Fibroblast of skin of right quadriceps (primary cell): Measurements from ENCODE around the gene NFATC1.
"Not testable (repeated sequence)": the region's sequence is repeated elsewhere in the genome, so short reads cannot be mapped to it uniquely, and the experiment has no call there.

Experiments
- DNase-seq: peaks from one replicate; pipeline ENCODE4 v3.0.0-alpha.2; 2013

Gene NFATC1

DNA sequence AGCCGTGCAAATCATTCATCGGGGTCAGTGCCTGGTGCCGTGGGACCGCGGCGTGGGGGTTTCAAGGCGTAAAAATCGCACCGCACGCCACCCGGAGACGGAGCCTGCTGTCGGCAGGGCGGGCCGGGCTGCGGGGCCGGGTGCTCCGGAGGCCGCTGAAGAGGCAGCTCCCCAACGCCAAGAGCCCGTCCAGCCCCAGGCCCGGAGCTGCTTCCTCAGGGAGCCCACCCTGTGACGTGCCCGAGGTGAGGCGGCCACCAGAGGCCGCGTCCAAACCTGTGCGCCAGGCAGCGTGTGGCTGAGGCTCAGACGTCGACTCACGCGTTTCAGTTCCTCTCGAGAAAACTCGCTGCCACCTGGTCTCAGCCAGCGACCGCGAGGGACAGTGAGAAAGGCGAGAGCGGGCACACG lies 98.1 kb downstream of the NFATC1 start:
- DNase-seq: no peak

DNA sequence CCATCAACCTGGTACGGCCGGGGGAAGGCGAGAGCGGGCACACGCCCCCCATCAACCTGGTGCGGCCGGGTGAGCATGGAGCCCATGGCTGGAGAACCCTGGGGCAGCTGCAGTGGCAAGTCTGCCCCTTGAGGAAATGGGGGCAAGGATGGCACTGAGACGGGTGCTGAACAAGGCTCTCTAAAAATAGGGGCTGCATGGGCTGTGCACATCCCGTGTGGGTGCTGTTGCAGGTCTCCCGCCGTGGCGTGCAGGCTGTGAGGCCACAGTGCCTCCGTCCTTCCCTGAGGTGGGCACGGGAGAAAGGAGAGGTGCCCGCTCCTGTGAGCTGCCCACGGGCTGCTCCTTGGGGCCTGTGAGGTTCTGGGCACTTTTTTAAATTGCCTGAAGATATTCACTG lies 99.2 kb downstream of the NFATC1 start:
- no peak for DNase-seq

DNA sequence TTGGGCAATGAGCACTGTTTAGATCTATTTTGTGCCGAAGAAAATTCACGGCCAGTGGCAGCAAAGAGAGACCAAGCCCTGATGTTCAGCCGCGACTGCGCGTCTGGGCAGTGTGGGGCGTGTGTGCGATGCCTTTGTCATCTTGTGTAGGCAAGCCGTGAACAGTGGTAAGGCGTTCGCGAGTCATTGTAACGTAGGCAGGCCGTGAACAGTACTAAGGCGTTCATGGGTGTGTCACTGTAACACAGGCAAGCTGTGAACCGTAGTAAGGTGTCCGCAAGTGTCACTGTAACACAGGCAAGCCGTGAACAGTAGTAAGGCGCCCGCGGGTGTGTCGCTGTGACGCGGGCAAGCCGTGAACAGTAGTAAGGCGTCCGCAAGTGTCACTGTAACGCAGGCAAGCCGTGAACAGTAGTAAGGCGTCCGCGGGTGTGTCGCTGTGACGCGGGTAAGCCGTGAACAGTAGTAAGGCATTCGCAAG lies 99.9 kb downstream of the NFATC1 start:
- DNase-seq: no peak

DNA sequence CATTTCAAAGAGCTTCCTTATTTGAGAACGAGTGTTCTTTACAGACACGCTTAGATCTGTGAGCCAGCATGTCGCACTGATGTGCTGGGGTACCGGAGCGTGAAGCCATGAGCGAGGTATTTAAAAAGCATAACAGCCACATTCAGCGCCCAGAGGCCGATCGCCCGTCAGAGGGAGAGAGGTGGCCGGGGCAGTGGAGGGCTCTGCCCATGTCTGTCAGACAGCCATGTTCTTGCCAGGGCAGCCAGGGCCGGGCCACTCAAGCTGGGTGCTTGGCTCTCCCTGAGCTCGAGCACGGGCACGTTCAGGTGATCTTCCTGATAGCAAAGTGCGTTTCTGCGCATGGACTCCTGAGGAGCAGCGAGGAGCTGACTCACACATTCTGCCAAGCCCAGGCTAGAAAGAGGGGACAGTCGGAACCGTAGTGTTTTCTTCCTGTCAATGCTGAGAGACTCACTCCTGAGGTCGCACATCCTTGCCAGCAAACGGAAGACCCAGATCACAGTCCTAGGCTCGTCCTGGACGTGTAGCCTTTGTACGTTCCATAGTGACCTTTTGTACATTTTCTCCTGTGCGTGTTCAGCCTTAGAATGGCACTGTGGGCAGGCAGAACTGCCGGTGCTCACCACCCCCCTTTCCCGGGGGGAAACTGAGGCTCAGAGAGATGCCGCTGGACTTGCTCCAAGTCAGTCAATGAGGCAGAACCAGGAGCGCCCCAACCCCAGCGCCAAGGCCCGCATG lies 100.7 kb downstream of the NFATC1 start:
- no peak for DNase-seq

DNA sequence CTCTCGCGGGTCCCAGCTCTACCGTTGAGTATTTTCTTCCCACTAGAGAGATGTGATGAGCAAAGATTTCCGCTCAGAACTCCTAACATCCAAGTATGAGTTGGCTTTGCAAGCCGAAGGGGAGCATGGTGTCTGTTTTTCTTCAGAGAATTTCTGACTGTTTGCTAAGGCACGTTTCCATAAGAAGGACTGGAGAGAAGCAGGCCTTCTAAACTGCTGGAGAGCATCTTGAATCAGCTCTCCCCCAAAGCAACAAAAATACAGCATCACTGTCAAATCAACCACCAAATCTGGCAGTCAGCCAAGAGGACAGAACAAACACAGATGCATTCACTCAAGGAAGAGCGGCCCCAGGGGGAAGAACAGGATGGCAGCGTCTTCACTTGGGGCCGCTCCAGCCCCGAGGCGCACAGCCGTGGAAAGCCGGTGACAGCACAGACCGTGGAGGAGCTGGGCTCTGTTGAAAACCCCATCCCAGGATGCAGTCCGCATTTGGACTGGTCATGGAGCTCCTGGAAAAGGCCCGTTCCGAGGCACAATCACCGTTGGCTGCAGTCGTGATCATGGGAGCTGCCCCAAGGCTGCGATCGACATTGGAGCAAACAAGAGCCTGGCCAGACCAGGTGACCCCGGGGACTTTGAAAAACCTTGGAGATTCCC lies 101.4 kb downstream of the NFATC1 start:
- peak; percentile 93 for DNase-seq

DNA sequence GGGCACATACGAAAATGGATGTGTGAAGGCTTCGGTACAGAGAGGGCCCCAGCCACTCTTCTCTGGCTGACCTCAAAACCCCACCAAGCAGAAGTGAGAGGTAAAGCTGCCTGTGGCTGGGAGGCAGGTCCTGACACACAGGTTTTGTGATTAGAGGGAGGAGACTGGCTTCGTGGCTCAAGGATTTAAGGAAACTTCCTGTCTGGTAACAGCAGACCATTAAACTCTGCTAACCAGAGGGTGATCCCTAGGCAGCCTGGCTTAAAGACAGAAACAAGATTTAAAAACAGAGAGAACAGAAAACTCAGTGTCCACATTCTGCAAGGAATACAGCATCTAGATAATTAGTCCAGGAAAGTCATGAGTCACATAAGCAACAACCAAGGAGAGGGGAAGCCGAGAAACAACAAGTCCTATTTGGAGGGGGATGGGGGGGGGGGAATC lies 101.9 kb downstream of the NFATC1 start:
- DNase-seq: peak; percentile 57

DNA sequence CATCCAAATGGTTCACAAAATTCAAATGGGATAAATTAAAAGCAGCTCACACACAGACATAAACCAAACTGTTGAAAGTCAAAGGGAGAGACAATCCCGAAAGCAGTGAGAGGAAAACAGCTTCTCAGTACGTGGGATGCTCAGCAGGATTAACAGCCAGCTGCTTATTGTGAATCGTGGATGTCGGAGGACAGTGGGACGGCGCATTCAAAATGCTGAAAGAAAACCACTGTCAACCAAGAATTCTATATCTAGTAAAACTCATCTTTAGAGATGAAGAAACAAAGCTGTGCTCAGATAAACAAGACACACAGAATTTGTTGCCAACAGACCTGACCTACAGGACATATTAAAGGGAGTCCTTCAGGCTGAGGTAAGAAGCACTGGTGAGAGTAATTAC lies 102.9 kb downstream of the NFATC1 start:
- DNase-seq: no peak

DNA sequence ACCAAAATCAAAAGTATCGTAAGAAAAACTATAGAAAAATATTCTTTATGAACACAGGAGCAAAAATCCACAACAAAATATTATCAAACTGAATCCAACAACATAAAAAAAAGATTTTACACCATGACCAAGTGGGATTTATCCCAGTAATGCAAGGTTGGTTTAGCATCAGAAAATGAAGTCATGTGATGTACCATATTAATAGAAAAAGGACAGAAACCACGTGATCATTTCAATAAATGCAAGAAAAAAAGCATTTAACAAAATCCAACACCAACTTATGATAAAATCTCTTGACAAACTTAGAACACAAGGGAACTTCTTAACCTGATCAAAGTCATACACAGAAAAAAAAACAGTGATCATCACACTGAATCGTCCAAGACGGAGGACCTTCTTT lies 105.3 kb downstream of the NFATC1 start:
- DNase-seq: no peak

DNA sequence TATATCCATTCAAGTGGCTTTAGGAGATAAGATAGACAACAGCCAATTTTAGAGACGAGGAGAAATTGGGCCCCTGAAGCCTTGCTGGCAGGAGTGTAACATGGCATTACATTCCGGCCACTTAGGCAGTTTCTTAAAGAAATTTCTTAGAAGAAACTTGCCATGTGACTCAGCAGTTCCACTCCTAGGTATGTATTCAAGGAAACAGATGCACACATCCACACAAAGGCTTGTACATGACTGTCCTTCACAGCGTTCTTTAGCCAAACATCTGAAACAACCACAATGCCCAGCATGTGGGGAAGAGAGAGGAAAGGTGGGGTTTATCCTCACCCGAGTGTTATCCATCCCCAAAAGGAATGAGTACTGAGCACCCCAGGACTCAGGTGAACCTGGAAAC lies 107.1 kb downstream of the NFATC1 start:
- no peak for DNase-seq

DNA sequence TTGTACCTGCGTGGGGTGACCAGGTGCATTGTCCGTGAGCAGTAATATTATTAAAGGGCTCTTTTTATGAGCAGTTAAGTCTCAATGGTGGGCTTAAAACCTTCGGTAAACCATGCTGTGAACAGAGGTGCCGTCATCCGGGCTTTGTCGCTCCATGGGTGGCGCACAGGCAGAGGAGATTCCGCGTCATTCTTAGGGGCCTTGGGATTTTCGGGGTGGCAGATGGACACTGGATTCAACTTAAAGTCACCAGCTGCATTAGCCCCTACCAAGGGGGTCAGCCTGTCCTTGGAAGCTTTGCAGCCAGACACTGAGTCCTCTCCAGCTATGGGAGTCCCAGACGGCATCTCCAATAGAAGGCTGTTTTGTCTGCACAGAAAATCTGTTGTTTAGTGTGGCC lies 107.7 kb downstream of the NFATC1 start:
- no peak for DNase-seq

DNA sequence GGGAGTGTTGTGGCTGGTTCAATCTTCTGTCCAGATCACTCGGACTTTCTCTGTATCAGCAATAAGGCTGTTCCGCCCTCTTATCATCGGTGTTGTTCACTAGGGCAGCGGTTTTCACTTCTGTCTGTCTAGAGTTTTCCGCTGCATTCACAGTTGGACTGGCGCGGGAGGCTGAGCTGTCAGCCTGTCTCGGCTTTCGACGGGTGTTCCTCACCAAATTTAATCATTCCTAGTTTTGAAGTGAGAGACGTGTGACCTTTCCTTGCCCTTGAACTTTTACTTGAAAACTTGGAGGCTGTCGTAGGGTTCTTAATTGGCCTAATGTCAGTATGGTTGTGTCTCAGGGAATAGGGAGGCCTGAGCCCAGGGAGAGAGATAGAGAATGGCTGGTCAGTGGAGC lies 108.3 kb downstream of the NFATC1 start:
- DNase-seq: no peak

DNA sequence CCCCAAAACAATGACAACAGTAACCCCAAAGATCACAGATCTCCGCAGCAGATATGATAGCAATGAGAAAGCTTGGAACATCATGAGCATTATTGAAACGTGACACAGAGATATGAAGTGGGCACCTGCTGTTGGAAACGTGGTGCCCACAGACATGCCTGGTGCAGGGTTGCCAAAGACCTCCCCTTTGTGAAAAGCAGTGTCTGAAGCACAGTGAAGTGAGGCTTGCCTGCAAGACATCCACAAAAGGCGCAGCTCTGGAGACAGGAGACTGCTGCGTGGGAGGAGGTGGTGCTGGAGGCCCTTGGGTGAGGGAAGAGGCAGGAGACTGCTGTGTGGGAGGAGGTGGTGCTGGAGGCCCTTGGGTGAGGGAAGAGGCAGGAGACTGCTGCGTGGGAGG lies 108.8 kb downstream of the NFATC1 start:
- DNase-seq: not testable (repeated sequence)

DNA sequence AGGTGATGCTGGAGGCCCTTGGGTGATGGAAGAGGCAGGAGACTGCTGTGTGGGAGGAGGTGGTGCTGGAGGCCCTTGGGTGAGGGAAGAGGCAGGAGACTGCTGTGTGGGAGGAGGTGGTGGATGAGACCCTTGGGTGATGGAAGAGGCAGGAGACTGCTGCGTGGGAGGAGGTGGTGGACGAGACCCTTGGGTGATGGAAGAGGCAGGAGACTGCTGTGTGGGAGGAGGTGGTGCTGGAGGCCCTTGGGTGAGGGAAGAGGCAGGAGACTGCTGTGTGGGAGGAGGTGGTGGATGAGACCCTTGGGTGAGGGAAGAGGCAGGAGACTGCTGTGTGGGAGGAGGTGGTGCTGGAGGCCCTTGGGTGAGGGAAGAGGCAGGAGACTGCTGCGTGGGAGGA lies 109.7 kb downstream of the NFATC1 start:
- DNase-seq: not testable (repeated sequence)

DNA sequence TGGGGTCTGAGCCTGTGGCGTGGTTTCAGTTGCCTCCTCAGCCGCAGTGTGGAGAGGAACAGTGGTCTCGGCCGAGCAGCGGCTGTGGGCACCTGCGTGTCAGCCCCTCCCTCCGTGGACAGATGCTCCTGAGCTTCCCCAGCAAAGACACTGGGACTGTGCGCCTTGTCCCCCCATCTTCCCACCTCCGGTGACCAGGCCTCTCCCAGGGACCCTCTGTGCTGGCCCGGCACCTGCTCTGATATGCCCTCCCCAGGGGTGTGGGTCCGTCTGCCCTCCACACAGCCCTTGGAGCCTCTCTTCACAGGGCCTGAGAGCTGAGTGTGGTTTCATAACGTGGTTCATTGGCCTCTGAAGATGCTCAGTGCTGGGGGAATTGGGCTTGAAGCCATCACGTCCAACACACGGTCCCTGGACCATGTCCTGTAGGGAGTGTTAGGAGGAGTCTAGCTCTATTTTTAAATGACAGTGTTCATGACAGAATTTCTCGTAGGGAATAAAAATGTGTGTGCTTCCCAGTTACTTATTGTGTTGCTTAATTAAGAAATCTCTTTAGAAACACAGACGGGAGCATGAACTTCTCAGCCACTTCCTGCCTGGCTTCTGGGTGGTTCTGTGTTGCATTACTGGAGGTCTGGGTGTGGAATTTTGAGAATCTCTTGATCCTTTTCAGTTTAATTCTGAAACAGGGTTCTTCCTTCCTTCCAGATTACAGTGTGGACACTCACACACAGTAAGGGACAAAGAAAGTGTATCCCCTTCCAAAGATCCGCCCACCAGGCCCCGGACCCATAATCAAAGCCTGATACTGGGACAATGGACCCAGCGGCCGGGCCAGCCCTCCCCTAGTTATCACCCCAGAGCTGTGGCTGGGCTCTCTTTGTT lies 110.7 kb downstream of the NFATC1 start:
- DNase-seq: peak; percentile 70

DNA sequence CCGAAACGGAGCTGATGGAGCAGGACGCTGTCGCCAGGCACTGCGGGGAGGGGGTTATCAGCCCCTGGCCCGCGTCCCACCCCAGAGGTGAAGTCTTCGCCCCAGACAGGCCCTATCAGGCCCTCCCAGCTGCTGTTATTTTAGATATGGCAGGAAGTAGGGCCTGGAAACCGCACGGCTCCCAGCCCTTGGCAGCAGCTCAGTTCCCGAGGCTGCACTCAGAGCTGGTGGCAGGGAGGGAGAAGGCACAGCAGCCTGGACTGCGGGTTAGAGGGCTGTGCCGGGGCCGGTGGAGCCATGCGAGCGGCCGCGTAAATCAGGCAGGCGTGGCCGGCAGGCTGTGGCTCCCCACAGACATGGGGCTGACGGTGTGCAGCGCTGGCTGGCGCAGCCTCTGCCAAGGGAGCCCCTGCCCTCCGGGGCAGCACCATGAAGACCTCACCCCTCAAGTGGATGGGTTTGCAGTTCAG lies 111.4 kb downstream of the NFATC1 start:
- DNase-seq: peak; percentile 58

DNA sequence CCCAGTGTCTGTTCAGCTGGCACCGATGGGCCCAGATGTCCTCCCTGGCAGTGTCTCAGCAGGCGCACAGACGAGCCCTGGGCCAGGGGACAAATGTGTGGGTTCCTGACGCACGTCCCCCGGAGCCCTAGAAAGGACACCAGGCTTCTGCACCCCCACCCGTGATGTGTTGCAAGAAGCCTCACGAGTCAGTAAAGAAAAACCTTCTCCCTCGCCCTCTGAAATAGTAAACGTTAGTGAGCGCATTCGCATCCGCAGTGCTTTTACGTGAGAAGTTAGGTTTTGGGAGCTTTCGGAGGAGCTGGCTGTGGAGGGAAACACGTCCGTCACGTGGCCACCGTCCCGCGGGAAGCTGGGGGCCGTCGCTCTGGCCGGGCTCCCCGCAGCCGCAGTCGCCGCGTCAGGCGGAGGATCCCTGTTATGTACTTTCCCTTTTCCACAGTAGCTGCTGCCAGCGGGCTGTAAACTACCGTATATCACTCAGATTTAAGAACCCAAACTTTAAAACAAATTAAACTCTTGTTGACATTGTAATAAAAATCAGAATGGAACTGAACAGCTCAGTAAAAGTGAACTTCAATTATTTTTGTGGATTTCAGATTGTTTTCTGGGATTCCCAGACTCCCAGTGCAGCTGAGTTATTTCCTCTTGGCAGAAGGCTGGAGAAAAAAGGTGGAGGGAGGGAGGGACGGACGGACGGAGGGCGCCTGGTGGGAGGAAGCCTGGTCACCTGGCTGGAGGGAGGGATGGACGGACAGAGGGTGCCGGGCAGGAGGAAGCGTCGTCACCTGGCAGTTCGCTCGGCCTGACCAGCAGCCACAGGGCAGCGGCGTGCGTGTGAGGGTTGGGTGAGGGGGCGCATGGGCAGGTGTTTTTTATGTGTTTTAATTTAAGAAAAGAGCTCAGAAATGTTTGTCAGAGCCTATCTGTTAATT lies 112.1 kb downstream of the NFATC1 start:
- DNase-seq: peak; percentile 48

DNA sequence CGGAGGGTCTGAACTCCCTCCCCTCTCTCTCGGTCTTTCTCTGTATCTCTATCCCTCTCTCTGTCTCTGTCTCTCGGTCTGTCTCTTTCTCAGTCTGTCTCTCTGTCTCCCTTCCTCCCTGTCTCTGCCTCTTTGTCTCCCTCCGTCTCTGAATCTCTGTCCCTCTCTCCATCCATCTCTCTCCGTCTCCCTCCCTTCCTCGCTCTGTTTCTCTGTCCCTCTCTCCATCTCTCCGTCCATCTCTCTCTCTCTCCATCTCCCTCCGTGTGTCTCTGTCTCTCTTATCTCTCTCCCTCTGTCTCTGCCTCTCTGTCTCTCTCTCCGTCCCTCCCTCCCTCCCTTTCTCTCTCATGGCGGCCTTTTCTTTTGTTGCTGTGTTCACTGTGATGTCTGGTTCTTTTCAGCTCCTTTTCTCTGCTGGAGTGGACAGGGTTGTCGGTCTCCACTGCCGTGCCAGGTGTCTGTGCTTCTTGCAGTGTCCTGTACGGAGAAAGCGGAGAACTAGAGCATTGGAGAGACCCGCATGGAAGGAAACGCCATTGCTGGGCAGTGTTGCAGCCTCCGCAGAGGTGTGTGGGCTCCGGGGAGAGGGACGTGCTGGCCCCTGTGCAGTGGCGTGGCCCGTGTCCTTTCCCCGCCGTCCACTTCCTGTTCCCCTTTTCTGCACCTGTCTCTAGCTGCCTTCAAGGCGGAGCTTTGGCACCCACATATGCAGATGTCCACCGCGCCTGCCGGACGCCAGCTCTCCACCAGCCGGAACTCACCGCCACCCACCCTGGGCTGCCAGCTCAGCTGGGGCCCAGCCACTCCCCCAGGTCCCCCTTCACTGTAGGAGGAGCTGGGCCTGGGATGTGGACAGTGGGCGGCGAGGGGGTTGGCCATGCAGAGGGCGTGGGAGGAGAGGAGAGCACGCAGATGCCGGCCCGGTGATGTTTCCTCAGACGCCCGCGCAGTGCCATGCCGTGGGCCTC lies 113.1 kb downstream of the NFATC1 start:
- no peak for DNase-seq

DNA sequence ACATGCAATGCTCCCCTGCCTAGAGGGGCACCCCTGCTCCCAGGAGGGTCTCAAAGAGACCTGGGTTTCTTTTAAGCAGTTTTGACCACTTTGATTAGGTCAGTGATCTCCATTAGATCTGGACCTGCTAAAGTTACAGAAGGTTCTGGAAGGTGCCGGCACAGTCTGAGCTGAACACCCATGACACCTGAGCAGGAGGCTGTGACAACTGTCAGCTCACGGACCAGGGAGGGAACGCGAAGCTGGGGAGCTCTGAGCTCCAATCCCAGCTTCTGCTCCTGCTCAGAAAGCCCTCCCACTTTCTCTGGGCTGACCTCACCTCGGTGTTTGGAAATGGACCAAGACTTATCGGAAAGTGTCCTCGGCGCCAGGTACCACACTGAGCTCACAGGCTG lies 113.8 kb downstream of the NFATC1 start:
- no peak for DNase-seq

DNA sequence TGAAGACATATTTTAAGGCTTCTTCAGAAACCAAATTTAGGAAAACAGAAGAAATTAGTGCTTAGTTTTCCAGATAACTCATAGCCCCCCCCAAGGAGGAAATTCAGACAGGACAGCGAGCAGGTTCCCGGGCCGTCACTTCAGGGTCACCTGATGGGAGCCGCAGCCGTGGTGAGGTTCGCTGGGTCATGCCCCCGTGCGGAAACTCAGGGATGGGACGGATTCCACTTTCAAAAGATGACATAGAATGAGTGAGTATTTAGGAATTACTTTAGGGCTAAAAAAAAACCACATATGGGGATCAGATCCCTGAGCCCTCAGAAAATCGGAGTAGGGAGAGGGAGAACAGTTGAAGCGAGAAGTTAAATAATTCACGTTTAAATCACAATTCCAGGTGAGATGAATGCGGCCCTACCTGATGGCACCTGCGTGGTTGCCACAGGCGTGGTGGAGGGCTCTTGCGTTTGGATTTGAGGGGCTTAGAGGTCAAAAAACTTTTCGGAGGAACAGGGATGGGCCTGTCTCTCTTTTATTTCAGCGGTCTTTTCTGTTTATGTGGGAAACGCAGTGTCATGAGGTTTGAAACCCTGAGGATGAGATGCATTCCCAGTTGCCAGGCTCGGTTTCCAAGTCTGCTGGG lies 114.4 kb downstream of the NFATC1 start:
- no peak for DNase-seq

DNA sequence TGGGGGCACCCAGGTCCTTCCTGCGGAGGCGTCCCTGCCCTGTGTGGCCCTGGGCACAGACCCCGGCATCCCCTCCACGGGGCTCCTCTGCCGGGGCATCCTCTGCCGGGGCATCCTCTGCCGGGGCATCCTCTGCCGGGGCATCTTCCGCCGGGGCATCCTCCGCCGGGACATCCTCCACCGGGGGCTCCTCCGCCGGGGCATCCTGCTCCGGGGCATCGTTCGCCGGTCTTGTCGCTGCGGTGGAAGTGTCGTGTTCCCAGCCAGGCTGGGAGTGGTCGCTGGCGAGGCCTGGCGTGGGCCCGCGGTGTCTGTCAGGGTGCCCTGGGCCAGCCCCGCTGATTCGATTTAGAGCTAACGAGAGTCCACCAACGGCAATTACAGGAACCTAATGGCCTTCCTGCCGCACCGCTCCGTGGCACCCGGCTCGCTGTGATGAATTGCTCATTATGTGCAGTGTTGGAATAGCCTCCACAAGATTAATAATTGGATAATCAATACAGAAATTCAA lies 115.1 kb downstream of the NFATC1 start:
- DNase-seq: no peak
